ENCODE measurements around the gene MCM3AP. TPM values are rescaled to one million over a fixed set of nuclear protein-coding genes. Genes with fewer than 3 reads are reported as not detected.

MCM3AP gene
- total and polyA plus RNA-seq, 9 of the 15 experiments (the other 6 are each of a cell fraction or from before 2014, with no cell fraction given), result 6.5 to 179 (median 69.6) TPM

- 0 out of 2 replicates have a peak, but pooled peaks have one; percentile 34 for TF ChIP-seq HDAC8 (tag; IDR thresholded peaks at IDR 0.05)
- TF ChIP-seq ZFPM2 (CRISPR knock-in tag; IDR thresholded peaks at IDR 0.05), result no peak
- no peak for TF ChIP-seq STAT5B (CRISPR knock-in tag; IDR thresholded peaks at IDR 0.05)
- TF ChIP-seq STAT6 (CRISPR knock-in tag; IDR thresholded peaks at IDR 0.05), result peak; percentile 56; the same call in 1 of the 2 replicates
- TF ChIP-seq MYNN (IDR thresholded peaks at IDR 0.05), result peak; percentile 68; the same call in 1 of the 2 replicates
- TF ChIP-seq MYNN (CRISPR knock-in tag; IDR thresholded peaks at IDR 0.05), result no peak
- TF ChIP-seq JUND (IDR thresholded peaks at IDR 0.05; ENCODE audit: borderline replicate concordance, low read depth, low read length), result peak; percentile 19; the same call in 1 of the 2 replicates
- no peak for TF ChIP-seq JUND (tag; IDR thresholded peaks at IDR 0.05; ENCODE audit: borderline replicate concordance, low read depth, low read length)
- TF ChIP-seq MYC (IDR thresholded peaks at IDR 0.05; ENCODE audit: low read depth, low read length), result peak; percentile 30; the same call in 1 of the 2 replicates
- peak; percentile 67; the same call in 1 of the 2 replicates for TF ChIP-seq MYC (CRISPR knock-in tag; IDR thresholded peaks at IDR 0.05; ENCODE audit: borderline replicate concordance, low read depth)
- no peak for TF ChIP-seq NFRKB (IDR thresholded peaks at IDR 0.05; ENCODE audit: low read depth)
- TF ChIP-seq FOXM1 (IDR thresholded peaks at IDR 0.05; ENCODE audit: low read depth), result no peak
- TF ChIP-seq FOXM1 (CRISPR knock-in tag; IDR thresholded peaks at IDR 0.05; ENCODE audit: low read depth), result no peak
- TF ChIP-seq ADNP (tag; IDR thresholded peaks at IDR 0.05), result no peak
- 0 out of 2 replicates have a peak, but pooled peaks have one; percentile 7 for TF ChIP-seq LCOR (CRISPR knock-in tag; IDR thresholded peaks at IDR 0.05)
- TF ChIP-seq THAP12 (CRISPR knock-in tag; IDR thresholded peaks at IDR 0.05), result peak; percentile 81; the same call in 1 of the 2 replicates
- TF ChIP-seq SIN3A (IDR thresholded peaks at IDR 0.05; ENCODE audit: borderline replicate concordance in 2 of 2, control insufficient read depth in 1 of 2, low read depth in 2 of 2, low read length in 2 of 2), result peak; percentile 87 to 97; a peak in 3 of 4 replicates
- 0 out of 2 replicates have a peak, but pooled peaks have one; percentile 39 for TF ChIP-seq E2F4 (CRISPR knock-in tag; IDR thresholded peaks at IDR 0.05; ENCODE audit: low read depth)
- no peak for TF ChIP-seq MTA1 (IDR thresholded peaks at IDR 0.05; ENCODE audit: borderline replicate concordance)
- TF ChIP-seq GATA2 (CRISPR knock-in tag; IDR thresholded peaks at IDR 0.05), result no peak
- peak; percentile 47; the same call in 1 of the 2 replicates for TF ChIP-seq ZBTB17 (CRISPR knock-in tag; IDR thresholded peaks at IDR 0.05)
- peak; percentile 82 for TF ChIP-seq SP1 (CRISPR knock-in tag; IDR thresholded peaks at IDR 0.05)
- peak; percentile 66 for TF ChIP-seq POLR2G (IDR thresholded peaks at IDR 0.05; ENCODE audit: low read depth, low read length)
Measured at GRCh38 chr21:46228345-46229051, 56.9 kb downstream of the MCM3AP start, which contains the start of gene LSS (continued).

Measured in K562 (cell line).